Measurements from ENCODE around the gene TMEM255A. TPM values are rescaled to one million over a fixed set of nuclear protein-coding genes. Genes with fewer than 3 reads are reported as not detected.

The TMEM255A gene
- total and polyA plus RNA-seq, 4 experiments from 2014 or later: 0.27 to 1.1 (median 0.78) TPM

DNA sequence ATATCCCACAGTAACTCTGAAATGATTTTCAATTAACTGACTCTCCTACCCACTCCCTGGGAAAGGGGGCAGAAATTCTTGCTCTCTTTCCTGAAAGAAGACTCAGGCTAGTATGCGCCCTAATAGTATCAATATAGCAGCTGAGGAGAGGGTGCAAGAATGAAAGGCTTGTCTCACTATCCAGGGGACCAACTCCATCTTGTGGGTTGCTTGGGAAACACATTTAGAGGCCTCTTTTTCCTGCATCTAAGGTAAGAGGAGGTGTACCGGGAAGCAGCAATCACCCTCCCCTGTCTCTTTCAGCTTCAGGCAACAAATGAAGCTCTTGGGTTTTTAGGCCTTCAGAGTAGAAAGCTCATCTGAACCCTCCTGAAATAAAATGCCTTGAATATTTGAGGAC lies 11.3 kb downstream of the TMEM255A start:
- ChIA-PET POLR2A (ENCODE audit: partially characterized antibody) (no interaction called here), CTCF (ENCODE audit: partially characterized antibody) (interaction anchor here (1.6 kb wide), 1 partner anchor 9 kb away, joined by 8 read pairs; no protein-coding TSS in a partner anchor)
- no peaks in the 10 kb centered on the region for H3K9me3 ChIP-seq (ENCODE audit: control insufficient read depth in 1 of 2, low read length in 2 of 2)
- Mint-ChIP-seq H3K27me3 (no peaks in the 10 kb centered on the region), H3K4me1 (peaks cover 15 to 24% (median 19%) of the 10 kb centered on the region in 4 donors), H3K36me3 (no peaks in the 10 kb centered on the region), H3K9me3 (no peaks in the 10 kb centered on the region), H3K4me3 (no peak overlapping the region), H3K27ac (no peak overlapping the region)
- no peak overlapping the region for H3K27ac ChIP-seq (ENCODE audit: low read depth, low read length)
- DNase-seq: no peak
- H3K4me3 ChIP-seq (ENCODE audit: low read length in 2 of 2): no peak overlapping the region
- peaks cover 29% of the 10 kb centered on the region for H3K4me1 ChIP-seq (ENCODE audit: insufficient read depth, low read length)
- intact Hi-C loops (cut with micrococcal nuclease): no loop called here
- H3K27me3 ChIP-seq (ENCODE audit: insufficient read depth, low read length): no peaks in the 10 kb centered on the region
- H3K36me3 ChIP-seq (ENCODE audit: insufficient read depth, low read length): no peaks in the 10 kb centered on the region

DNA sequence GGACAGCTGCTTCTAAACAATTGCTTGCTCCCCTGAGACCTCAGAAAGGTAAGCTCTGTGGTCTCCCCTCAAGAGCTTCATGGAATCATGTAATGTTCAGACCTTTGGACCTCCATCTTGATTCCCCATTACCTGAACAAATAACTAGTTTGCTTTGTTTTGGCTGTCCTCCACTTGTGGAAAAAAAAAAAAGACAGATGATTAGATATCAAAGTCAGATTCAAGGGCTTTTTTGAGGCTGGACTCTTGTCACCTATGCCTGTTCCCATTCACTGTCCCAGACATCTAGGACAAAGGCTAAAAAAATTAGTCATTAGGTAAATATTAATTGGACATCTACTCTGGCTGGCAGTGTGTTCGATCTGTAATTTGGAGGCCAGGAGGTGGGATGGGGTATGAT lies 13.3 kb downstream of the TMEM255A start:
- H3K4me1 Mint-ChIP-seq: peaks cover 20 to 37% (median 21%) of the 10 kb centered on the region in 4 donors

DNA sequence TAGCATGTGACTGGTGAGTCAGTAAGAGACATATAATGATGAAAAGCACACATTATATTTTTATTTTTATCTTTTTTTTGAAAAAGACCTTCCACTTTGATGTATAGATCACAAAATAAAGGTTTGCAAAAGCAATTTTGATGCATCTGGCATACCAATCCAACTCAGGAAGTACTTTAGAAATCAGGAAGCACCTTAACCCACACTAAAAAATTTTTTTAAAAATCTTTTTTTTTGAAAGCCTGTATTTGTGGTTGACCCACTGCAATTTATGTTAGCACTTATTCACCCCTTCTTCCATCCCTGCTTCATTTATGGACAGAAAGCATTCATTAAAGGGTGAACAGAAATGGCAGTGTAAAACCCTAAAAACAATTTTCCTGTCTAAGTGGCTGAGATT lies 16.6 kb downstream of the TMEM255A start:
- peaks cover 15% of the 10 kb centered on the region for H3K4me1 ChIP-seq (ENCODE audit: insufficient read depth, low read length)
- ChIA-PET POLR2A (ENCODE audit: partially characterized antibody) (no interaction called here), CTCF (ENCODE audit: partially characterized antibody) (no interaction called here)
- Mint-ChIP-seq H3K9me3 (no peaks in the 10 kb centered on the region), H3K4me3 (peak overlapping the region in 3 of 8 donors; percentile 11 to 65 (median 18)), H3K4me1 (peaks cover 6 to 20% (median 9%) of the 10 kb centered on the region in 4 donors), H3K36me3 (no peaks in the 10 kb centered on the region), H3K27me3 (no peaks in the 10 kb centered on the region), H3K27ac (peak overlapping the region in 6 of 7 donors; percentile 24 to 86 (median 56))
- DNase-seq: peak in 1 of 5 donors; percentile 17
- intact Hi-C loops (cut with micrococcal nuclease): loop anchor here (2.0 kb wide), 1 partner anchor 44 kb away; the partner anchor contains the start of gene ZBTB33
- no peak overlapping the region for H3K27ac ChIP-seq (ENCODE audit: low read depth, low read length)
- H3K9me3 ChIP-seq (ENCODE audit: control insufficient read depth in 1 of 2, low read length in 2 of 2): no peaks in the 10 kb centered on the region
- no peaks in the 10 kb centered on the region for H3K36me3 ChIP-seq (ENCODE audit: insufficient read depth, low read length)
- no peak overlapping the region for H3K4me3 ChIP-seq (ENCODE audit: low read length in 2 of 2)
- H3K27me3 ChIP-seq (ENCODE audit: insufficient read depth, low read length): no peaks in the 10 kb centered on the region

More for the DNA sequence above, 13.3 kb downstream of the TMEM255A start:
- H3K9me3 Mint-ChIP-seq: no peaks in the 10 kb centered on the region
- no peaks in the 10 kb centered on the region for H3K36me3 ChIP-seq (ENCODE audit: insufficient read depth, low read length)
- H3K9me3 ChIP-seq (ENCODE audit: control insufficient read depth in 1 of 2, low read length in 2 of 2): no peaks in the 10 kb centered on the region
- no peaks in the 10 kb centered on the region for H3K27me3 Mint-ChIP-seq
- no peaks in the 10 kb centered on the region for H3K36me3 Mint-ChIP-seq
- intact Hi-C loops (cut with micrococcal nuclease): no loop called here
- ChIA-PET CTCF (ENCODE audit: partially characterized antibody) (interaction anchor here (1.2 kb wide), 1 partner anchor 47 kb away, joined by 3 read pairs; the partner anchor contains the start of gene ZBTB33), POLR2A (ENCODE audit: partially characterized antibody) (no interaction called here)
- H3K27ac Mint-ChIP-seq: no peak overlapping the region
- H3K4me1 ChIP-seq (ENCODE audit: insufficient read depth, low read length): peaks cover 32% of the 10 kb centered on the region
- H3K4me3 ChIP-seq (ENCODE audit: low read length in 2 of 2): no peak overlapping the region
- no peaks in the 10 kb centered on the region for H3K27me3 ChIP-seq (ENCODE audit: insufficient read depth, low read length)
- DNase-seq: no peak
- no peak overlapping the region for H3K27ac ChIP-seq (ENCODE audit: low read depth, low read length)
- H3K4me3 Mint-ChIP-seq: no peak overlapping the region

DNA sequence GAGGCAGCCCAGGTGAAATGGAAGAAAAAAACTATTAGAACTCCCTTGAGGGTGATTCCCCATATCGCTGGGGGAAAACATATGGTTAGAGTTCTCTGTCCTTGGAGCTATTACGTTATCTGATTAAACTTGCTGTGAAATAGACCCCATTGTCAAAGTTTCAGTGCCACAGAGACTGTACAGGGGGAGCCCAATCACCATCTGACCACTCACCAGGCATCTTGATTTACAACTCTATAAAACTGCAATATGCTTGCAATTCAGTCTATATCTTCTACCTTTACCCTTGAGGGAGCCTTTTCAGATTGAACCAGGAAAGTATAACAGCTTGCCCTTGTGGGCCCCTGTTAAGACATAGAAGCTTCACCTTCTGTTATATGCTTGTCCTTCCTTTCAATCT lies 18.2 kb downstream of the TMEM255A start:
- H3K9me3 Mint-ChIP-seq: no peaks in the 10 kb centered on the region
- intact Hi-C loops (cut with micrococcal nuclease): no loop called here
- H3K27ac ChIP-seq (ENCODE audit: low read depth, low read length): no peak overlapping the region
- no peaks in the 10 kb centered on the region for H3K36me3 ChIP-seq (ENCODE audit: insufficient read depth, low read length)
- no peaks in the 10 kb centered on the region for H3K27me3 ChIP-seq (ENCODE audit: insufficient read depth, low read length)
- peaks cover 6 to 20% (median 9%) of the 10 kb centered on the region in 4 donors for H3K4me1 Mint-ChIP-seq
- H3K36me3 Mint-ChIP-seq: no peaks in the 10 kb centered on the region
- no peak for DNase-seq
- ChIA-PET POLR2A (ENCODE audit: partially characterized antibody) (interaction anchor here (0.8 kb wide), 1 partner anchor 10 kb away, joined by 3 read pairs; no protein-coding TSS in a partner anchor), CTCF (ENCODE audit: partially characterized antibody) (interaction anchor here (0.9 to 2.2 kb wide), 2 partner anchors 16 to 42 kb away, joined by 3 to 9 read pairs; partner anchors contain the start of gene ZBTB33)
- H3K9me3 ChIP-seq (ENCODE audit: control insufficient read depth in 1 of 2, low read length in 2 of 2): no peaks in the 10 kb centered on the region
- H3K27ac Mint-ChIP-seq: no peak overlapping the region
- H3K4me3 Mint-ChIP-seq: no peak overlapping the region
- no peak overlapping the region for H3K4me3 ChIP-seq (ENCODE audit: low read length in 2 of 2)
- peaks cover 15% of the 10 kb centered on the region for H3K4me1 ChIP-seq (ENCODE audit: insufficient read depth, low read length)
- no peaks in the 10 kb centered on the region for H3K27me3 Mint-ChIP-seq

DNA sequence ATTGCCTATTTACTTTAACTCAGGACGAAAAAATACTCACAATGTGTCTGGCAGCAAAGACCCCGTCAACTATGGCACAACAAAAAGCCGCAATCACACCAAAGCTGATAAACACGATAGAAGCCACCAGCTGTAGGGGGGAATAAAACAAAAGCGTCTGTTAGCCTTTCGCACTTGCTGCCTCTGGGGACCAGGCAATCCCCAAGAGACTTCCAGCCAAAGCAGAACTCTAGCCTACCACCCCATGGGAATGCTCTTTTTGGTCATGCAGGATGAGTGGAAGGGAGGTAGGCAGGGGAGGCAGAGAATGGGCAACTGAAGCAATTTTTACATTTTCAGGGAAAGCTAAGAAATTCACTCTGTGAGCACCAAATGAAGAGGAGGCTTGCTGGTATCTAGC lies 20.1 kb downstream of the TMEM255A start:
- no peak for DNase-seq
- H3K9me3 Mint-ChIP-seq: no peaks in the 10 kb centered on the region
- no peak overlapping the region for H3K27ac Mint-ChIP-seq
- H3K4me1 Mint-ChIP-seq: peaks cover 6 to 20% (median 9%) of the 10 kb centered on the region in 4 donors
- Histone ChIP-seq H3K36me3 (ENCODE audit: insufficient read depth, low read length) (no peaks in the 10 kb centered on the region), H3K4me1 (ENCODE audit: insufficient read depth, low read length) (peaks cover 15% of the 10 kb centered on the region), H3K9me3 (ENCODE audit: control insufficient read depth in 1 of 2, low read length in 2 of 2) (no peaks in the 10 kb centered on the region), H3K27me3 (ENCODE audit: insufficient read depth, low read length) (no peaks in the 10 kb centered on the region), H3K4me3 (ENCODE audit: low read length in 2 of 2) (no peak overlapping the region), H3K27ac (ENCODE audit: low read depth, low read length) (no peak overlapping the region)
- no peaks in the 10 kb centered on the region for H3K27me3 Mint-ChIP-seq
- intact Hi-C loops (cut with micrococcal nuclease): no loop called here
- ChIA-PET POLR2A (ENCODE audit: partially characterized antibody) (no interaction called here), CTCF (ENCODE audit: partially characterized antibody) (no interaction called here)
- no peaks in the 10 kb centered on the region for H3K36me3 Mint-ChIP-seq
- no peak overlapping the region for H3K4me3 Mint-ChIP-seq

DNA sequence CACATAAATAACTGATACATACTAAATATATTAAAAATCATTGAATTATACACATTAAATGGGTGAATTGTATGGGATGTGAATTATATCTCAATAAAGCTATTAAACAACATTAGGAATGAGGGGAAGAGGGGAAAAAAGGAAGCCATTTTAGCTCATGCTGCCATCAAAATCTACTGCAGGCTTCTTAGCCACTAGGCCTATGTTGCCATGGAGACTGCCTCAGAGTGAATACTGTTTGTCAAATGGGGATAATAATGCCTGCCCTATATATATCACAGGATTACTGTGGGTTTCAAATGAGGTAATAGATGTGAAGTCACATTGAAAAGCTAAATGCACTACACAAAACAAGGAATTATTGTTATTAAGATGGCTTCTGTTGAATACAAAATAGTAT lies 21.2 kb downstream of the TMEM255A start:
- no peaks in the 10 kb centered on the region for H3K36me3 Mint-ChIP-seq
- no peaks in the 10 kb centered on the region for H3K27me3 Mint-ChIP-seq
- H3K36me3 ChIP-seq (ENCODE audit: insufficient read depth, low read length): no peaks in the 10 kb centered on the region
- no peak for DNase-seq
- ChIA-PET CTCF (ENCODE audit: partially characterized antibody) (no interaction called here), POLR2A (ENCODE audit: partially characterized antibody) (interaction anchor here (0.9 kb wide), 1 partner anchor 19 kb away, joined by 3 read pairs; no protein-coding TSS in a partner anchor)
- H3K4me3 Mint-ChIP-seq: no peak overlapping the region
- H3K4me1 Mint-ChIP-seq: peaks cover 4 to 16% (median 7%) of the 10 kb centered on the region in 4 donors
- no peaks in the 10 kb centered on the region for H3K9me3 ChIP-seq (ENCODE audit: control insufficient read depth in 1 of 2, low read length in 2 of 2)
- H3K27ac ChIP-seq (ENCODE audit: low read depth, low read length): no peak overlapping the region
- H3K4me3 ChIP-seq (ENCODE audit: low read length in 2 of 2): no peak overlapping the region
- peaks cover 9% of the 10 kb centered on the region for H3K4me1 ChIP-seq (ENCODE audit: insufficient read depth, low read length)
- no peaks in the 10 kb centered on the region for H3K9me3 Mint-ChIP-seq
- no peaks in the 10 kb centered on the region for H3K27me3 ChIP-seq (ENCODE audit: insufficient read depth, low read length)
- intact Hi-C loops (cut with micrococcal nuclease): no loop called here
- no peak overlapping the region for H3K27ac Mint-ChIP-seq

GRCh38 chrX:120287513-120288112 lies 23.6 kb downstream of the TMEM255A start:
- H3K4me3 Mint-ChIP-seq: no peak overlapping the region
- no peak overlapping the region for H3K27ac ChIP-seq (ENCODE audit: low read depth, low read length)
- H3K27me3 ChIP-seq (ENCODE audit: insufficient read depth, low read length): no peaks in the 10 kb centered on the region
- no peaks in the 10 kb centered on the region for H3K36me3 ChIP-seq (ENCODE audit: insufficient read depth, low read length)
- ChIA-PET POLR2A (ENCODE audit: partially characterized antibody) (no interaction called here), CTCF (ENCODE audit: partially characterized antibody) (no interaction called here)
- no peaks in the 10 kb centered on the region for H3K4me1 ChIP-seq (ENCODE audit: insufficient read depth, low read length)
- intact Hi-C loops (cut with micrococcal nuclease): no loop called here
- H3K9me3 ChIP-seq (ENCODE audit: control insufficient read depth in 1 of 2, low read length in 2 of 2): no peaks in the 10 kb centered on the region
- peaks cover 1 to 3% of the 10 kb centered on the region in 2 donors for H3K27me3 Mint-ChIP-seq
- no peak overlapping the region for H3K4me3 ChIP-seq (ENCODE audit: low read length in 2 of 2)
- no peaks in the 10 kb centered on the region for H3K4me1 Mint-ChIP-seq
- no peak for DNase-seq
- H3K27ac Mint-ChIP-seq: no peak overlapping the region
- H3K9me3 Mint-ChIP-seq: peaks cover 0 to 2% (median 0%) of the 10 kb centered on the region in 8 donors
- H3K36me3 Mint-ChIP-seq: no peaks in the 10 kb centered on the region

All from CD4-positive, alpha-beta memory T cell (primary cell).